Measurements from ENCODE around the gene ZC3H4.
"Not testable (repeated sequence)": the region's sequence is repeated elsewhere in the genome, so short reads cannot be mapped to it uniquely, and the experiment has no call there.

- TF ChIP-seq PATZ1 (CRISPR knock-in tag; IDR thresholded peaks at IDR 0.05; ENCODE audit: borderline replicate concordance); ZNF70 (CRISPR knock-in tag; IDR thresholded peaks at IDR 0.05); BACH2 (CRISPR knock-in tag; IDR thresholded peaks at IDR 0.05; ENCODE audit: borderline replicate concordance); TSHZ2 (CRISPR knock-in tag; IDR thresholded peaks at IDR 0.05); ZNF8 (CRISPR knock-in tag; IDR thresholded peaks at IDR 0.05); ARNTL (CRISPR knock-in tag; IDR thresholded peaks at IDR 0.05; ENCODE audit: borderline replicate concordance, low read depth); PPARA (CRISPR knock-in tag; IDR thresholded peaks at IDR 0.05; ENCODE audit: borderline replicate concordance); CREB5 (CRISPR knock-in tag; IDR thresholded peaks at IDR 0.05; ENCODE audit: low read depth); TCF4 (CRISPR knock-in tag; IDR thresholded peaks at IDR 0.05; ENCODE audit: borderline replicate concordance); TOX (CRISPR knock-in tag; IDR thresholded peaks at IDR 0.05; ENCODE audit: borderline replicate concordance): not testable (repeated sequence)
These were observed 27.7 kb upstream of the ZC3H4 start for GRCh38 chr19:47141252-47141651.
